Panc1 (cell line): ENCODE results near the gene SIKE1. TPM values are rescaled to one million over a fixed set of nuclear protein-coding genes. Genes with fewer than 3 reads are reported as not detected.
A peak's percentile ranks its signal among the peaks of the same experiment; 100 is the strongest.

Experiments used
- ATAC-seq: fragments of 200-7000 bp; cut with Tn5 transposase; 2 replicates; pipeline ENCODE4 v1.9.1; 2020; ENCODE audit warnings: mild to moderate bottlenecking, moderate library complexity
- BruUV-seq: library from RNA; stranded (reverse); fragments of 400-500 nt; replicated peaks from 2 replicates; lab custom pipeline; 2021; lab: Mats Ljungman, UMichigan
- CTCF ChIA-PET: fragments of 300-600 bp; sonication (Branson Sonifier 250); formaldehyde crosslinking; loops from one replicate; lab custom pipeline; 2022; ENCODE audit warnings: antibody characterized with exemption; lab: Charles Lee
- POLR2A ChIA-PET: fragments of 300-600 bp; sonication (Branson Sonifier 250); formaldehyde crosslinking; loops from one replicate; lab custom pipeline; 2022; ENCODE audit warnings: antibody characterized with exemption; lab: Charles Lee
- DNase-seq: peaks from one replicate; pipeline ENCODE4 v3.0.0-alpha.2; 2010; ENCODE audit warnings: low read depth, low spot score
- H3K27ac ChIP-seq: 2 replicates; pipeline ENCODE4 v1.5.1; 2011; ENCODE audit warnings: mild to moderate bottlenecking, low read length, inconsistent platforms
- H3K27me3 ChIP-seq: fragments of 200-500 bp; sonication (Bioruptor generic); 2 replicates; pipeline ENCODE4 v1.6.0; 2014; ENCODE audit warnings: low read length, inconsistent platforms; ENCODE audit not compliant: control insufficient read depth, insufficient read depth
- H3K36me3 ChIP-seq: fragments of 200-500 bp; sonication (Bioruptor generic); 2 replicates; pipeline ENCODE4 v1.5.1; 2014; ENCODE audit warnings: inconsistent platforms, mild to moderate bottlenecking, low read length, moderate library complexity; ENCODE audit not compliant: control insufficient read depth, insufficient read depth
- H3K4me1 ChIP-seq: 2 replicates; pipeline ENCODE4 v1.5.1; 2011; ENCODE audit warnings: inconsistent platforms, mild to moderate bottlenecking, low read length, moderate library complexity; ENCODE audit not compliant: control insufficient read depth, insufficient read depth
- H3K4me3 ChIP-seq, 2 experiments: 2 replicates each; pipeline ENCODE4 v1.5.1; 2011 to 2012; ENCODE audit warnings: low read depth in 2 of 2, low read length in 2 of 2, mild to moderate bottlenecking in 2 of 2, inconsistent platforms in 1 of 2, moderate library complexity in 1 of 2
- H3K9me3 ChIP-seq: fragments of 200-500 bp; sonication (Bioruptor generic); 2 replicates; pipeline ENCODE4 v1.5.1; 2014; ENCODE audit warnings: low read depth, mild to moderate bottlenecking, inconsistent platforms, low read length, moderate library complexity; ENCODE audit not compliant: control insufficient read depth, insufficient read depth
- CTCF ChIP-seq: fragments of 450-650 bp; IDR thresholded peaks from 2 replicates; pipeline ENCODE4 v1.5.1; 2017; ENCODE audit warnings: mild to moderate bottlenecking
- POLR2AphosphoS5 ChIP-seq: IDR thresholded peaks from 2 replicates; pipeline ENCODE4 v1.6.1; 2012; ENCODE audit warnings: mild to moderate bottlenecking, low read depth, low read length, moderate library complexity
- REST ChIP-seq, 2 experiments: IDR thresholded peaks; 2 replicates each; pipeline ENCODE4 v1.6.1; 2011 to 2012; ENCODE audit warnings: low read depth in 2 of 2, control low read depth in 1 of 2, low read length in 1 of 2, mild to moderate bottlenecking in 1 of 2, moderate library complexity in 1 of 2; ENCODE audit not compliant: insufficient read depth in 1 of 2
- SIN3A ChIP-seq: IDR thresholded peaks from 2 replicates; pipeline ENCODE4 v1.6.1; 2012; ENCODE audit warnings: low read depth, mild to moderate bottlenecking, low read length, moderate library complexity, borderline replicate concordance; ENCODE audit not compliant: insufficient read depth
- TCF7L2 ChIP-seq: IDR thresholded peaks from 2 replicates; pipeline ENCODE4 v1.6.1; 2011; ENCODE audit warnings: mild to moderate bottlenecking, low read depth, low read length, inconsistent platforms
- in situ Hi-C: cut with HindIII; loops from 2 replicates; pipeline ENCODE4 v1.10.0; 2016; ENCODE audit warnings: low sequenced_read_pairs, low pct_unique_long_range_greater_than_20kb
- intact Hi-C: fragments of 100-400 bp; cut with micrococcal nuclease; formaldehyde crosslinking; loops from one replicate; pipeline ENCODE4 v1.10.0; 2022; ENCODE audit not compliant: unreplicated experiment
- total RNA-seq: library from RNA; stranded (reverse); gene quantifications from one replicate; pipeline ENCODE4 v1.2.1, GENCODE V29; 2021; ENCODE audit not compliant: unreplicated experiment

Gene SIKE1
- total RNA-seq, 1 experiment from 2014 or later, result 29.7 TPM

- H3K4me3 ChIP-seq, result no peak overlapping the region
- TF ChIP-seq POLR2AphosphoS5 (no peak), SIN3A (no peak), CTCF (no peak), REST (IDR thresholded peaks at IDR 0.05; ENCODE audit: insufficient read depth in 1 of 2, low read depth in 2 of 2, low read length in 1 of 2) (no peak), TCF7L2 (no peak)
- ATAC-seq, result no peak
- POLR2A ChIA-PET, result no interaction called here
- no peak overlapping the region for H3K27ac ChIP-seq
- no peaks in the 10 kb centered on the region for H3K4me1 ChIP-seq
- intact Hi-C loops (no loop called here), in situ Hi-C loops (no loop called here)
- H3K36me3 ChIP-seq, result peaks cover 56% of the 10 kb centered on the region
- no peaks in the 10 kb centered on the region for H3K9me3 ChIP-seq
- H3K27me3 ChIP-seq, result no peaks in the 10 kb centered on the region
- DNase-seq, result no peak
- CTCF ChIA-PET, result no interaction called here
- BruUV-seq, result TSS peak; percentile 16
Observed at GRCh38 chr1:114729782-114730181, 50.7 kb downstream of the SIKE1 start.

- H3K27ac ChIP-seq, result no peak overlapping the region
- no peaks in the 10 kb centered on the region for H3K27me3 ChIP-seq
- CTCF ChIA-PET, result no interaction called here
- no peaks in the 10 kb centered on the region for H3K4me1 ChIP-seq
- POLR2A ChIA-PET, result no interaction called here
- in situ Hi-C loops, result no loop called here
- peaks cover 55% of the 10 kb centered on the region for H3K36me3 ChIP-seq
- no peaks in the 10 kb centered on the region for H3K9me3 ChIP-seq
- no peak overlapping the region for H3K4me3 ChIP-seq
- ATAC-seq, result no peak
- no peak for DNase-seq
- no TSS peak for BruUV-seq
- intact Hi-C loops, result no loop called here
- TF ChIP-seq CTCF (no peak), POLR2AphosphoS5 (no peak), REST (IDR thresholded peaks at IDR 0.05; ENCODE audit: insufficient read depth in 1 of 2, low read depth in 2 of 2, low read length in 1 of 2) (no peak), TCF7L2 (no peak), SIN3A (no peak)
Observed at GRCh38 chr1:114728553-114728952, 51.9 kb downstream of the SIKE1 start.
